Neuron (in vitro differentiated cells): ENCODE results near the gene SCGB1C2.
"Not testable (repeated sequence)": the region's sequence is repeated elsewhere in the genome, so short reads cannot be mapped to it uniquely, and the experiment has no call there.

Source experiments
- H2AFZ ChIP-seq: one replicate; pipeline ENCODE4 v1.6.1; 2013; ENCODE audit warnings: low read depth, mild to moderate bottlenecking, inconsistent platforms, low read length, moderate library complexity
- H3K27me3 ChIP-seq: one replicate; pipeline ENCODE4 v1.6.1; 2013; ENCODE audit warnings: low read length; ENCODE audit not compliant: insufficient read depth
- H3K36me3 ChIP-seq: one replicate; pipeline ENCODE4 v1.6.1; 2013; ENCODE audit warnings: low read length; ENCODE audit not compliant: insufficient read depth
- H3K4me1 ChIP-seq: one replicate; pipeline ENCODE4 v1.6.1; 2013; ENCODE audit warnings: low read length; ENCODE audit not compliant: insufficient read depth
- H3K4me3 ChIP-seq: 2 replicates; pipeline ENCODE4 v1.5.1; 2013; ENCODE audit warnings: mild to moderate bottlenecking, low read length, moderate library complexity
- H3K9me3 ChIP-seq: one replicate; pipeline ENCODE4 v1.6.1; 2013; ENCODE audit warnings: low read length

Gene SCGB1C2

DNA sequence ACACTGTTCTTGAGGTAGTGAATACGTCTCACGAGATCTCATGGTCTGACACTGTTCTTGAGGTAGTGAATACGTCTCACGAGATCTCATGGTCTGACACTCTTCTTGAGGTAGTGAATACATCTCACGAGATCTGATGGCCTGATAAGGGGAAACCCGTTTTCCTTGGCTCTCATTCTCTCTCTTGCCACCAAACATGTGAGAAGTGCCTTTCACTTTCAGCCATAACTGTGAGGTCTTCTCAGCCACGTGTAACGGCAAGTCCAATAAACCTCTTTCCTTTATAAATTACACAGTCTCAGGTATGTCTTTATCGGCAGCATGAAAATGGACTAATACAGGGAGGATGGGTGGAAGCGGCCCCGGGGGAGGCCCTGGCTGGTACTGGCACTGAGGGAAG is 31.2 kb downstream of the SCGB1C2 start:
- not testable (repeated sequence) for H3K4me3 ChIP-seq, H3K9me3 ChIP-seq, H3K4me1 ChIP-seq, H2AFZ ChIP-seq, H3K27me3 ChIP-seq, H3K36me3 ChIP-seq

DNA sequence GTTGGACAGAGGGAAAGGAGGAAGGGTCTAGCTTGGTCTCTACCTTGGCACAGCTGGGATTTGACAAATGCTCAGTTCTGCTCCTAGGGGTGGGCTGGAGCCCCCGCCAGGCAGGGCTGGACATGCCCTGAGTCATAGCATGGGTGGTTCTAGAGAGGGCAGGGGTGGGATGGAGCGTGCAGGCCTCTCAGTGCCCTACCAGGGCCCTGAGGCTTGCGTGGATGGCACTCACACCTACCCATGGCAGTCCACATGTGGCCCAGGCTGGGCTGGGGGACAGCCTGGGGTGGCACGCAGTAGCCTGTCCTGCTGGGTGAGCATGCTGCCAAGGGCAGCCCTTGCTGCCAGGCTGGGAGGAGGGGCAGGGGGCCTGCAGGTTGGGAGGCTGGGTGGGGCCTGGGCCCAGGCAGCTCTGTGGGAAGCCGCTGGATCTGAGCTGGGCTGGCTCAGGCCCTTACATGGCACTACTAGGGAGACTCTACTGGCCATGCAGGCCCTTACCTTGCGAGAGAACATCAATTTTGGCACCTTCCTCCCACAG is 32.8 kb downstream of the SCGB1C2 start:
- Histone ChIP-seq H2AFZ (no peak overlapping the region), H3K4me1 (no peaks in the 10 kb centered on the region), H3K4me3 (no peak overlapping the region), H3K36me3 (no peaks in the 10 kb centered on the region), H3K9me3 (no peaks in the 10 kb centered on the region), H3K27me3 (peaks cover 5% of the 10 kb centered on the region)

DNA sequence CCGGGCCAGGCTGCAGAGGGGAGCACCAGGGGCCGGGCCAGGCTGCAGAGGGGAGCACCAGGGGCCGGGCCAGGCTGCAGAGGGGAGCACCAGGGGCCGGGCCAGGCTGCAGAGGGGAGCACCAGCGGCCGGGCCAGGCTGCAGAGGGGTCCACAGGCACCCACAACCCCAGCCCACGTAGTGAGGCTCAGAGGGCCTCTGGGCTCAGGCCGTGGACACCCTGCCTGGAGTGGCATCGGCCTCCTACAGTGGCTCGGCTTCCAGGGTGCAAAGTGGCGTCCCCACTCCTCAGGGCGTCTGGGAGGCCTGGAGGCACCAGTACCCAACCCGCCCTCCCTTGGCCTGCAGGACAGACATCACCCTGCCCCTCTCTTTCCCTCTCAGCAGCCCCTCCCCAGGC is 34.5 kb downstream of the SCGB1C2 start:
- Histone ChIP-seq H3K4me1 (no peaks in the 10 kb centered on the region), H3K27me3 (peaks cover 8% of the 10 kb centered on the region), H3K36me3 (no peaks in the 10 kb centered on the region), H2AFZ (no peak overlapping the region), H3K4me3 (no peak overlapping the region), H3K9me3 (no peaks in the 10 kb centered on the region)

DNA sequence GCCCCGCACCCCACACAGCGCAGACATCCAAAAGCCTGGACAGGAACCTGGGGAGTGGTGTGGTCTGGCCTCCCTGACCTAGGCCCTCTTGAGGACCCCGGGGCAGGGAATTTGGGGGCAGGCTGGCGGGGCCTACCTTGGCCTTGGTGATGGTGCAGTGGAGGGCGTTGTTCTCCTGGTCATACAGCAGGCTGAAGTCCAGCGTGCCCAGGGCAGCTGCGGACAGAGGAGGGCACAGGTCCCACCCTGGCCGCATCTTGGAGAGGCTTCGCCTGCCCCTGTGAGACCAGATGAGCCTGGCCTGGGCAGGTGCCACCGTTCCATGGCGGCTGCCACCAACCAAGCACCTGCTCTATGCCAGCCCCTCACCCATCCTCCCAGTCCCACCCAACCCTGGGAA is 35.0 kb downstream of the SCGB1C2 start:
- no peak overlapping the region for H2AFZ ChIP-seq
- no peaks in the 10 kb centered on the region for H3K36me3 ChIP-seq
- H3K9me3 ChIP-seq: no peaks in the 10 kb centered on the region
- H3K4me3 ChIP-seq: no peak overlapping the region
- no peaks in the 10 kb centered on the region for H3K4me1 ChIP-seq
- H3K27me3 ChIP-seq: peaks cover 10% of the 10 kb centered on the region

DNA sequence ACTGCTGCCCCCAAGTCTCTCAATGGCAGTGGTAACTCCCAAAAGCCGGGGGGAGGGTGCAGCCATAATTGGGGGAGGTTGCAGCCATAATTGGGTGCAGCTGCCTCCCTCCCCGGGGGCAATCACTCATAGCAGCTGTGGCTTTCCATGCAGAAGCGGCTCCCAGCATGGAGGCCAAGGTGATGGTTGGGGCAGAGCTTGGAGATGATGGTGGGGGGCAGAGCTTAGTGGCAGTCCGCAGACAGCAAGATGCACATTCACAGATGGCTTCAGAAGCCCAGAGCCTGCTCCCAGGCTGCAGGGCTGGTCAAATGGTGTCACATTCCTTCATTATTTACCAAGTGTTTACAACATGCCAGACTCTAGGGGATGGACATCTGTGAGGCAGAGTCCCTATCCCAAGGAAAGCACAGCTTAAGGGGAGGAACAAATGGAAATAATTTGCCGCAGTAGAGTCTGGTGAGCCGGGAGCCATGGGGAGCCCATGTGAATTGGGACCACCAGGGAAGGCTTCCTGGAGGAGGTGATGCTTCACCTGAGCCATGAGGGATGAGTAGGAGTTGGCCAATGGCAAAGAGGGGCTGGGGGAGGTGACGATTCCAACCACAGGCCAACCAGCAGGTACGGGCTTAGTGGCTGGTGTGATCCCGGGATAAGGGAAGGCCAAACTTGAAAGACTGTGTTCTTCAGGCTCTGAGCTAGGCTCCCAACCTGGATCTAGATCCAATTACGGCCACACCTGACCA is 36.0 kb downstream of the SCGB1C2 start:
- Histone ChIP-seq H3K4me3 (no peak overlapping the region), H3K9me3 (no peaks in the 10 kb centered on the region), H2AFZ (no peak overlapping the region), H3K4me1 (no peaks in the 10 kb centered on the region), H3K27me3 (peaks cover 20% of the 10 kb centered on the region), H3K36me3 (no peaks in the 10 kb centered on the region)

DNA sequence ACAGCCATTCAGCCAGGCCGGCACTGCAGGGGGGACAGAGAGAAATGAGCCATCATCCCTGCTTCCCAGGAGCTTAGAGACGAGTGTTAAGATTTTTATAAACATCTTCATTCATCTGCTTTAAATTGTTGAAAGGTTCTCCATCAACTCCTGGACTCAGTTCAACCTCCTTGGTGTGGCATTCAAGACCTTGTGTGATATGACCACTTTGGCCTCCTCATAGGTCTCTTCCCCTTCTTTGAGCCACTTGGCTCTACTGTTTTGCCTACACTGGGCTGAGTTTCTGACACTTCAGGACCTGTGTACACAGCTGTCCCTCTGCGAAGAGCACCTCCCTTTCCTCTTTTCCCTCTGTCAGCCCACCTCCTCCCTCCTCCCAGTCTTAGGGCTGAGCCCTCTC is 39.8 kb downstream of the SCGB1C2 start:
- no peak overlapping the region for H3K4me3 ChIP-seq
- no peaks in the 10 kb centered on the region for H3K9me3 ChIP-seq
- peaks cover 52% of the 10 kb centered on the region for H3K27me3 ChIP-seq
- no peaks in the 10 kb centered on the region for H3K4me1 ChIP-seq
- no peak overlapping the region for H2AFZ ChIP-seq
- H3K36me3 ChIP-seq: no peaks in the 10 kb centered on the region

DNA sequence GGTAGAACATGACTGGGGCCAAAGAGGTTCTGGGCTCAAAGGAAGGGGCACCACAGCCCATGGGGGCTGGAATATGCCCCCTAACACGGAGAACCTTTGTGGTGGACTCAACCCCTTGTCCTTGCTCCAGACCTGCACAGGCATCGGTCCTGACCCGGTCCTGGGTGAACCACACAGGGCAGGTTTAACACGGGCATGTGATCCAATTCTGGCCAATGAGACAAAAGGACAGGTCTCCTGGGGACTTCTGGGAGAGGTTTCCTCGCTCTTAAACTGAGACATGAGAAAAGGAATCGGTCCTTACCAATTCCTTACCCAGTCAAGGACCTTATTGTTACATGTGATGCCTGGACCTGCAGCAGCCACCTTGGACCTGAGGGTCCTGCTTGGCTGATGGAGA is 40.4 kb downstream of the SCGB1C2 start:
- Histone ChIP-seq H3K4me3 (no peak overlapping the region), H3K36me3 (no peaks in the 10 kb centered on the region), H3K9me3 (no peaks in the 10 kb centered on the region), H2AFZ (no peak overlapping the region), H3K4me1 (no peaks in the 10 kb centered on the region), H3K27me3 (peaks cover 58% of the 10 kb centered on the region)

DNA sequence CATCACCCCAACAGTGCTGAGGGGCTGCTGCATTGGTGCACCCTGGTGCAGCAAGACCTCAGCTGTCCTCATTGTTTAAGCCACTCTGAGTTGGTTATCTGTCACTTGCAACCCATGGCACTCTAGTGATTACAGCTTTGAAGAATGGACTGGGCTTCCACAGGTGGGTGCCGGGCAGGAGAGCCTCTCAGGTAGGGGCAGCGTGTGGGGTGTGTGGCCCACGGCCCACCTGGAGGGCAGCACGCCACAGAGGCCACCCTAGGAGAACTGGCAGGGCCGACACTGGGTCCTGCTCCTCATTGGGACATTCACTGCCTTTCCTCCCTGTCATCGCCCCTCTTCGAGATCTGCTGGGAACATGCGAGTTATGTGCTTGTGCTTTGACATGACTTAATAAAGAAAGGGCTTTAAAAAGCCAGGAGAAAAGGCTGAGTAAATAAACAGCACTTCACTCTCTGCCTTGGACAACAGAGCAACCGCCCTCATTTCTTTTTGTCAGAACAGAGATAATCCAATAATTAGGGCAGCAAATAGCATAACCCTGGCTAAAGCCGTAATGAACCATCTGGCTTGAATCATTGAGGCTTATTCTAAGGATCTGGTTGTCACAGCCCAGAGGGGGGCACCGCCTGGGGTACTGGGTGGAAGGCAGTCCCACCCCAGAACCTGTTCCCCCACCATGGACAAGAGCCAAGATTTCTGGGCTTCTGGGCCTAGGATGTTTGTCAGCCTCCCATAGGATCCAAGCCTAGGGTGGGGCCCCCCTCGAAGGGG is 41.1 kb downstream of the SCGB1C2 start:
- H3K27me3 ChIP-seq: peaks cover 65% of the 10 kb centered on the region
- H3K36me3 ChIP-seq: no peaks in the 10 kb centered on the region
- no peak overlapping the region for H2AFZ ChIP-seq
- H3K9me3 ChIP-seq: no peaks in the 10 kb centered on the region
- no peaks in the 10 kb centered on the region for H3K4me1 ChIP-seq
- no peak overlapping the region for H3K4me3 ChIP-seq

DNA sequence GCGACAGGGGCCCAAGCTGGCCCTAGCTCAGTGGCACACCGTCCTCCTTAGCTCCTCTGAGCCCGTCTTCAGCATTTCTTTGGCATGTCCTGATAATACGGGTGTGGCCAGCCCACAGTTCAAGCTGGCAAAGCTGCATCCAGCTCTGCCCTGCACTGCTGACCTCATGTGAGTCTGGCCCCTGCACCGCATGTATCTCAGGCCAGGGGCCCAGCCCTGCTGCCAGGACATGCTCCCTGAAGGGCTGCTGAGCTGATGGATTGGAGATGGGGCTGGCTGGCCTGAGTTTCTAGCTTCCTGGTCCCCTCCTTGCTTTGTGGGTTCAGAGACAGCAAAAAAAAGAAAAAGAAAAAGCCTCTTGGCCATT is 41.7 kb downstream of the SCGB1C2 start:
- Histone ChIP-seq H3K4me1 (no peaks in the 10 kb centered on the region), H3K36me3 (no peaks in the 10 kb centered on the region), H3K9me3 (no peaks in the 10 kb centered on the region), H2AFZ (no peak overlapping the region), H3K27me3 (peaks cover 71% of the 10 kb centered on the region), H3K4me3 (no peak overlapping the region)

DNA sequence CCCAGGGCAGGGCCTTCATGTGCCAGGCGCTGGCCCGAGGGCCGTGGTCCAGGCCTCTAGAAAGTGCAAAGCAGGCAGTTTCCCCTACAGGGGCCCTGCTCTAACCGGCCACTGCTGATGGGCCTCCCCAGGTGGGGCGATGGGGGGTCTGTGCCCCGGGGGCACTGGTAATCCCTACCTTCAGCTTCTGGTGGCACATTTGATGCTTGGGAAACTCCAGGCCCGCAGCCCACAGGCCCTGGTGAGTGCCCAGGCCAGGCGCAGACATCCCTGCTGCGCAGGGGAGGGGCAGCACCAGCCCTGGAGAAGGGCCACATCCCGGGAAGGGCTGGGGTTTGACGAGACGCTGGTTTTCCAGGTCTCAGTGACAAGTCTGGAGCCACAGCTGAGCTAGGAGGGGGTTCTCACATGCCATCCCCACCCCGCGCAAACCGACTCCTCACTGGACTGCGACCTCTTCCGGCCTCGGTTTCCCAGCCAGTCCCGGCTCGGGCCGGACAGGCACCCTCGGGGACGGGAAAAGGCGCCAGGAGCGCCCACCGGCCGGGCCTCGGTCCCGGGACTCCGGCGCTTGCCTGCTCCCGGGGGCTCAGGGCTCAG is 42.5 kb downstream of the SCGB1C2 start:
- Histone ChIP-seq H3K4me3 (no peak overlapping the region), H3K4me1 (no peaks in the 10 kb centered on the region), H3K27me3 (peaks cover 78% of the 10 kb centered on the region), H2AFZ (no peak overlapping the region), H3K36me3 (no peaks in the 10 kb centered on the region), H3K9me3 (no peaks in the 10 kb centered on the region)

DNA sequence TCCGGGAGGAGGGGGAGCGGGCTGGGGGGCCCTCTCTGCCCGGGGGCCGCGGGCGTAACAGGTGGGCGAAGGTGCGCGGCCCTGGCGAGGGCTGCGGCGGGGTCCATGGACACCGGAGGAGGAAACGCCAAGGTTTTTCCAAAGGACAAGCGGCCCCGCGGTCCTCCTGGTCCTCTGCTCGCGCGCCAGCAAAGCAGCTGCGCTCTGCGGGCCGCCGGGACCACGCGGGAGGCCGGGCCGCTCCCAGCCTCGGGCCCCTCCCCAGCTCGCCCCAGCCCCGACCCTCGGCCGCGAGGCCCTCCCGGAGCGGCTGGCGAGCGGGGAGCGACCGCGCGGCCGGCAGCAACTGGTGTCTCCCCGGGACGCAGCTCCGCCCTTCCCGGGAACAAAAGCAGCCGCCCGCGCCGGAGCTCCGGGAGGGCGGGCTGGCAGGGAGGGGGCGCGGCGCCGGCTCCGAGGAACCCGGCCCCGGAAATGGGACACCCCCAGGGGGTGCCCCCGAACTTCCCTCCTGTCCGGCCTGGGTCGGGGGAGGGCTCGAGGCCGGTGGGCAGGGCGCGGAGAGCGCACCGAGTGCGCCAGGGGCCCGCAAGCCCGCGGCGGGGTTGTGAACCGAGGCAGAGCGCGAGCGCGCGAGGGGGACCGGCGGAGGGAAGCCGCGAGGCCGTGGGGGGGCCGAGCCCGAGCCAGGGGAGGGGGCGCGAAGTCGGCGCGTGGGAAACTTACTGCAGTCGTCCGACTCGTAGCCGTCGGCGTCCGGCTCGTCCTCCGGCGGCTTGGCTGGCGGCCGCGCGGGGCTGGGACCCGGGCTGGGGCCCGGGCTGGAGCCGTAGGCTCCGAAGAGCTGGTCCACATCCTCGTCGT is 43.2 kb downstream of the SCGB1C2 start:
- H2AFZ ChIP-seq: peak overlapping the region; percentile 13
- H3K9me3 ChIP-seq: no peaks in the 10 kb centered on the region
- no peaks in the 10 kb centered on the region for H3K36me3 ChIP-seq
- H3K4me1 ChIP-seq: no peaks in the 10 kb centered on the region
- H3K27me3 ChIP-seq: peaks cover 81% of the 10 kb centered on the region
- H3K4me3 ChIP-seq: no peak overlapping the region

DNA sequence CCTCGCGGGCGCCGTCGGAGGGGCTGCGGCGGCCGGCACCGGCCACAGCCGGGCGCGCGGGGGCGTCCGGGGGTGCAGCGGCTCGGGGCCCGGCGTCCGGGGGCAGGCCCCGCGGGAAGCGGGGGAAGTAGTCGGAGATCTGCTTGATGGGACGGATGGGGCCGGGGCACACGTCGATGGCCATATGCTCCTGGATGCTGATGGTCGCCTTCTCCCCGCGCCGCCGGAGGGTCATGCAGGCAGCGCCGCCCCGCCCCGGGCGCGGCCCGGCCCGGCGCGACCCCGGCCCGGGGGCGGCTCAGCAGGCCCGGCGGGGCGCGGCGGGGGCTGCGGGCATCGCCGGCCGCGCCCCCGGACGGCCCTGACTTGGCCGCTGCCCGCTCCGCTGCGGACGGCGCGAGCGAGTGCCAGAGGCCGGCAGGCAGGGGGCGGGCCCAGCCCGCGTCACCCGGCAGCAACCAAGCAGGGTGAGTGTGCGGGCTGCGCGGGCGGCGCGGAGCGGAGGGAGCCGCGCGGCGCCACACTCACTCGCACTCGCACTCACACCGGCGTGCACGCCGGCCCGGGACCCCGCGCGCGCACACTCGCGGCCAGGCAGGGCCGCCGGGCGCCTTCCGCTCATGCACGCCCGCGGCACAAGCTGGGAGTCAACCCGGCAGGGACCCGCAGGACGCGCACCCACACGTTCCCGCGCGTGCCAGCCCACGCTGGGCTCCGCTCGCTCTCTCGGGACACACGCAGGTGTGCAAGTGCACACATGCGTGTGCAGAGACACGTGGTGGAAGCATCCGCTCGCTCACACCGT is 44.1 kb downstream of the SCGB1C2 start, which contains the start of gene DOC2B:
TSS of gene DOC2B (minus strand) at position 406 of the 805 bp plus-strand sequence. CDS start at position 235, 171 bp downstream.
- peak within 1 kb of the TSS; percentile 13 for H2AFZ ChIP-seq
- H3K36me3 ChIP-seq: no peaks in the 10 kb centered on the region
- H3K4me1 ChIP-seq: no peaks in the 10 kb centered on the region
- no peaks in the 10 kb centered on the region for H3K9me3 ChIP-seq
- no peak within 1 kb of the TSS for H3K4me3 ChIP-seq
- peaks cover 82% of the 10 kb centered on the region for H3K27me3 ChIP-seq
